TTC549 (cell line): Measurements from ENCODE around the gene FLYWCH1.
"Not testable (repeated sequence)": the region's sequence is repeated elsewhere in the genome, so short reads cannot be mapped to it uniquely, and the experiment has no call there.

Source experiments
- FAIRE-seq: peaks from 2 replicates; lab custom pipeline; 2012; peaks lifted over from hg19 to GRCh38; lab: Jason Lieb, UNC

Gene FLYWCH1

GRCh38 chr16:2928151-2928550 lies 16.4 kb downstream of the FLYWCH1 start:
- FAIRE-seq = not testable (repeated sequence)

DNA sequence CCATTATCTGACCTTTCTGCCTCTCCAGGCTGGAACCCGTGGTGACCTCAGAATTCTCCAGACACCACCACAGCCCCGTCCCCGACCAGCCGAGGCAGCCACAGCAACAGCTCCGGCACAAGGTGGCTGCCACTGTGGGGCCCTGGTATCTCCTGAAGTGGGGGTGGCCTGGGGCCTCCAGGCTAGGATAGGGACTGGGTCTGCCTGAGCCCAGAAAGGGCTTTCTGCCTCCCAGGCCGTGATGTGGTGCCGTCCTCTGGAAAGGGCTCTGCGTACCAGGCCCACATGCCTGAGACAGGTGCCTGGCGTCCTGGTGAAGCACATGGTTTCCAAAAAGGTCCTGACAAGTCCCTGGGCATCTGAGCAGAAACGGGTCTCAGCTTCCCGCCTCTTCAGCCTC lies 17.1 kb downstream of the FLYWCH1 start:
- FAIRE-seq = no peak

GRCh38 chr16:2929693-2930092 lies 18.0 kb downstream of the FLYWCH1 start:
- FAIRE-seq = no peak

- no peak for FAIRE-seq
Measured at GRCh38 chr16:2930236-2930635, 18.5 kb downstream of the FLYWCH1 start.

GRCh38 chr16:2931231-2931914 lies 19.6 kb downstream of the FLYWCH1 start:
- not testable (repeated sequence) for FAIRE-seq

DNA sequence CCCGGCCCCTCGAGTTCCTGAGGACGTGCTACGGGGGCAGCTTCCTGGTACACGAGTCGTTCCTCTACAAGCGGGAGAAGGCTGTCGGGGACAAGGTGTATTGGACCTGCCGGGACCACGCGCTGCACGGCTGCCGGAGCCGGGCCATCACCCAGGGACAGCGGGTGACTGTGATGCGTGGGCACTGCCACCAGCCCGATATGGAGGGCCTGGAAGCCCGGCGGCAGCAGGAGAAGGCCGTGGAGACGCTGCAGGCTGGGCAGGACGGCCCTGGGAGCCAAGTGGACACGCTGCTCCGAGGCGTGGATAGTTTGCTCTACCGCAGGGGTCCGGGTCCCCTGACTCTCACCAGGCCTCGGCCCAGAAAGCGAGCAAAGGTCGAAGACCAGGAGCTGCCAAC lies 21.4 kb downstream of the FLYWCH1 start:
- no peak for FAIRE-seq

DNA sequence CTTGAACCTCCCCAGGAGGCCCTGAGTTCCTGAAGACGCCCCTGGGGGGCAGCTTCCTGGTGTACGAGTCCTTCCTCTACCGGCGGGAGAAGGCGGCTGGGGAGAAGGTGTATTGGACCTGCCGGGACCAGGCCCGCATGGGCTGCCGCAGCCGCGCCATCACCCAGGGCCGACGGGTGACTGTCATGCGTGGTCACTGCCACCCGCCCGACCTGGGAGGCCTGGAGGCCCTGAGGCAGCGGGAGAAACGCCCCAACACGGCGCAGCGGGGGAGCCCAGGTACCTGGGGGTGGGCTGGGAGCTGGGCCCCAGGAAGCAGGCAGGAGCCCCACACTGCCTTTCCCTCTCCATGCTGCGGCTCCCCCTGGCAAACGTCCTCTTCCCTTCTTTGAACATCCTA lies 22.0 kb downstream of the FLYWCH1 start:
- FAIRE-seq = no peak

GRCh38 chr16:2934450-2934849 lies 22.7 kb downstream of the FLYWCH1 start:
- FAIRE-seq = no peak

DNA sequence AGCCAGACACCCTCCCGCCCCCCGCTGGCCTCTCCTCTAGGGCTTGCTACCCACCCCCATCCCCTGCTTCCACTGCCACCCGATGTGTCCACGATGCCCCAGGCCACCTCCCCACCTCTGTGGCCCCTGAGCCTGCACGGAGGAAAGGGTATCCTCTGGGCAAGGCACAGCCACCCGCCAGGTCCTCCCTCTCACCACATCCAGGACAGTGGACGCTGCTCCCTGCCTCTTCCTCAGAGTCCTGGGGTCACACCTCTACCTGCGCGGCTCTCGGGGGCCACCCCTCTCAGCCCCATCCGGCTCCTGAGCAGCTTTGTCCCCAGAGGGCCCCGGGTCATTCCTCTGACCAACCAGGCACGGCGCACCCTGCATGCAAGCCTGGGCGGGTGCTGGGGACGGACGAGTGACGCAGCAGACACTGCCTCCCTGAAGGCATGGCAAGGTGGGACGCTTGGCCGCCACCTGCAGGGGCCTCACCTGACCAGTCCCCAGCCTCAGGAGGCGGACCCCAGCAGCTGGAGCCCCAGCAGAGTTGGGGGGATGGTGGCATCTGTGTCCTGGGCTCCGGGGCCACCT lies 24.8 kb downstream of the FLYWCH1 start:
- FAIRE-seq = no peak

- no peak for FAIRE-seq
Measured at GRCh38 chr16:2937170-2937569, 25.4 kb downstream of the FLYWCH1 start.

DNA sequence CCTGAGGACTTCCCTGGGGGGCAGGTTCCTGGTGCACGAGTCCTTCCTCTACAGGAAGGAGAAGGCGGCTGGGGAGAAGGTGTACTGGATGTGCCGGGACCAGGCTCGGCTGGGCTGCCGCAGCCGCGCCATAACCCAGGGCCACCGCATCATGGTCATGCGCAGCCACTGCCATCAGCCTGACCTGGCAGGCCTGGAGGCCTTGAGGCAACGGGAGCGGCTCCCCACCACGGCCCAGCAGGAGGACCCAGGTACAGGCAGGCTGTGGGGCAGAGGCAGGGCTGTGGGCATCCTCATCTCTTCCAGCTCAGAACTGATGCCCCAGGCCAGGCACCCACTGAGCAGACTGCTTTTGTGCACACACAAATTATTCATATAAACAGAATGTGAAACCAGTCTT lies 26.5 kb downstream of the FLYWCH1 start:
- no peak for FAIRE-seq

DNA sequence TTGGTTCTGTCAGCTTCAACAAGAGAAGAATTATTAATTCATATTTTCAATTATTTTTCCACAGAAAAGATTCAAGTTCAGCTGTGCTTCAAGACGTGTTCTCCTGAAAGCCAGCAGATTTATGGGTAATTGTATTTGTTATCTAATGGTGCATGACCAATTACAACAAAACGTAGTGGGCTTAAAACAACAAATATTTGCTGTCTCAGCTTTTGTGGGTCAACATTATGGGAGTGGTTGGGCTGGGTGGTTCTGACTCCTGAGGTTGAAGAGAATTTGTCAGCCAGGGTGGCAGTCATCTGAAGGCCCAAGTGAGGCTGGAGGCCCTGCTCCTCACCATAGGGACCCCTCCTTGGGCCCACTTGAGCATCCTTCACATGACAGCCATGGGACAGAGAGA lies 28.2 kb downstream of the FLYWCH1 start:
- no peak for FAIRE-seq

- FAIRE-seq = no peak
Measured at GRCh38 chr16:2942045-2942444, 30.3 kb downstream of the FLYWCH1 start.

DNA sequence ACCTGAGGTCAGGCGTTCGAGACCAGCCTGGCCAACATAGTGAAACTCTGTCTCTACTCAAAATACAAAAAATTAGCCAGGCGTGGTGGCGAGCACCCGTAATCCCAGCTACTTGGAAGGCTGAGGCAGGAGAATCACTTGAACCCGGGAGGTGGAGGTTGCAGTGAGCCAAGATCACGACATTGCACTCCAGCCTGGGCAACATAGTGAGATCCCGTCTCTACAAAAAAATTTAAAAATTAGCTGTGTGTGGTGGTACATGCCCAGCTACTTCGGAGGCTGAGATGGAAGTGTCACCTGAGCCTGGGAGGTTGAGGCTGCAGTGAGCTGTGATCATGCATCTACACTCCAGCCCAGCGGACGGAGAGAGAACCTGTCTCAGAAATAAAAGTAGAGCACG lies 32.0 kb downstream of the FLYWCH1 start:
- not testable (repeated sequence) for FAIRE-seq

GRCh38 chr16:2946649-2947048 lies 34.9 kb downstream of the FLYWCH1 start:
- FAIRE-seq = no peak

- no peak for FAIRE-seq
Measured at GRCh38 chr16:2948807-2949704, 37.3 kb downstream of the FLYWCH1 start.

- no peak for FAIRE-seq
Measured at GRCh38 chr16:2949705-2950352, 38.1 kb downstream of the FLYWCH1 start.

GRCh38 chr16:2950353-2950724 lies 38.6 kb downstream of the FLYWCH1 start:
- no peak for FAIRE-seq

DNA sequence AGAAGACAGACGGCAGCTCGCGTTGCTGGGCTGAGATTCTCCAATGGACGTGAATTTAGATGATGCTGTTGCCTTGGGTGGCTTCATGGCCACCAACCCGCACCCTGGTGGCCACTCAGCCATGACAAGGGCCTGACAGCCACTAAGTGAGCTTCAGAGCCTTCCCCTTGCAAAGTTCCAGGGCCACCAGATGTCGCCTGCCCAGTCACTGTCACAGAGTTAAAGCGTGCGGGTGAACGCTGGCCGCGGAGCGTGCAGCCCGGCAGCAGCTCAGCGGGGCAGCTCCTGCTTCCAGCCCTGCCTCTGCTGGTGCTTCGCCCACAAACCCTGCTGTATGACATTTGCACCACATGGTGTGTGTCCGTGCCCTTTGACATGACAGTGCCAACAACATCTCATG lies 39.0 kb downstream of the FLYWCH1 start:
- FAIRE-seq = no peak

DNA sequence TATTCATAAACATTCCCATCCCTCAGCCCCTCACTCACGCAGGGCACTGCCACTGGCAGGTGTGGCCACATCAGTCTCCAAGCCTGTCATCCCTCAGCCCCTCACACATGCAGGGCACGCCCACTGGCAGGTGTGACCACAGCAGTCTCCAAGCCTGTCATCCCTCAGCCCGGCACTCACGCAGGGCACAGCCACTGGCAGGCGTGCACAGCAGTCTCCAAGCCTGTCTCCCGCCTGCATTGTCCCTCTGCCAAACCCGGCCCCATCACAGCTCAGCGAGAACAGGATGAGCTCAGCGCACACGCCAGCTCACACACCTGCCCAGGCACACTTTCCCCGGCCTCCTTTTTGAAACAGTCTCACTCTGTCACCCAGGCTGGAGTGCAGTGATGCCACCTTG lies 40.9 kb downstream of the FLYWCH1 start:
- FAIRE-seq = no peak

- no peak for FAIRE-seq
Measured at GRCh38 chr16:2953706-2954627, 42.2 kb downstream of the FLYWCH1 start.
